Measurements from ENCODE around the gene DARS2. TPM values are rescaled to one million over a fixed set of nuclear protein-coding genes. Genes with fewer than 3 reads are reported as not detected.

Gene DARS2
- total RNA-seq, 1 experiment from 2014 or later, result 35.0 TPM

GRCh38 chr1:173900992-173901391, 76.5 kb downstream of the DARS2 start:
- H4K20me1 ChIP-seq (ENCODE audit: control insufficient read depth, insufficient read depth, insufficient read length), result no peaks in the 10 kb centered on the region
- TF ChIP-seq CTCF (conservative IDR thresholded peaks at IDR 0.05), result no peak
- H3K27ac Mint-ChIP-seq, result no peak overlapping the region
- H3K9me3 ChIP-seq (ENCODE audit: control insufficient read depth, low read depth, low read length), result no peaks in the 10 kb centered on the region
- no peaks in the 10 kb centered on the region for H3K23me2 ChIP-seq (ENCODE audit: insufficient read length, low read depth, low read length, poor library complexity, severe bottlenecking)
- no peaks in the 10 kb centered on the region for H3K27me3 Mint-ChIP-seq (ENCODE audit: low read depth)
- no peaks in the 10 kb centered on the region for H3K9me3 Mint-ChIP-seq
- no peak overlapping the region for H3K23ac ChIP-seq (ENCODE audit: insufficient read length, low read depth, low read length)
- H2BK15ac ChIP-seq (ENCODE audit: low read depth, low read length), result no peak overlapping the region
- H3K4ac ChIP-seq (ENCODE audit: low read depth, low read length), result no peak overlapping the region
- no peak overlapping the region for H2AK5ac ChIP-seq (ENCODE audit: insufficient read length, low read length)
- H4K91ac ChIP-seq (ENCODE audit: insufficient read length, low read depth, low read length), result no peak overlapping the region
- no peak overlapping the region for H2BK5ac ChIP-seq (ENCODE audit: insufficient read length, low read length)
- H3T11ph ChIP-seq (ENCODE audit: low read length), result no peak overlapping the region
- DNase-seq, result no peak
- no peak overlapping the region for H3K56ac ChIP-seq (ENCODE audit: insufficient read length, low read depth, low read length)
- H3K27me3 ChIP-seq (ENCODE audit: insufficient read depth, low read length), result no peaks in the 10 kb centered on the region
- H3K4me2 ChIP-seq (ENCODE audit: insufficient read depth, insufficient read length, low read length), result no peak overlapping the region
- H3K36me3 Mint-ChIP-seq (ENCODE audit: insufficient read depth in 1 of 3, low read depth in 3 of 3), result peaks cover 0 to 4% (median 2%) of the 10 kb centered on the region in 3 experiments; a peak in 3 of 7 replicates
- H3K18ac ChIP-seq (ENCODE audit: insufficient read length, low read depth, low read length), result no peak overlapping the region
- no peak overlapping the region for H4K8ac ChIP-seq (replicated peaks; ENCODE audit: insufficient read length, low read depth, low read length)
- no peak overlapping the region for H2BK120ac ChIP-seq (ENCODE audit: low read depth, low read length, poor library complexity, severe bottlenecking)
- no peak overlapping the region for H4K5ac ChIP-seq (ENCODE audit: insufficient read length, low read depth, low read length)
- H2AFZ ChIP-seq (ENCODE audit: low read length), result no peak overlapping the region
- peaks cover 19 to 37% of the 10 kb centered on the region in 2 experiments for H3K4me1 Mint-ChIP-seq
- H3K79me2 ChIP-seq (ENCODE audit: insufficient read depth, low read length), result no peaks in the 10 kb centered on the region
- no peak overlapping the region for H2BK20ac ChIP-seq (ENCODE audit: low read depth, low read length, poor library complexity, severe bottlenecking)
- no peak overlapping the region for H3K9ac ChIP-seq (ENCODE audit: extremely low read depth, insufficient read length, low read length)
- no peak overlapping the region for H3K4me3 Mint-ChIP-seq
- H3K27ac ChIP-seq (ENCODE audit: insufficient read length, low read depth, low read length), result no peak overlapping the region
- no peaks in the 10 kb centered on the region for H3K79me1 ChIP-seq (ENCODE audit: insufficient read depth, low read depth, low read length, poor library complexity, severe bottlenecking)
- H2BK12ac ChIP-seq (ENCODE audit: insufficient read length, low read depth, low read length), result no peak overlapping the region
- H3K4me1 ChIP-seq (ENCODE audit: insufficient read depth, low read length), result peaks cover 4% of the 10 kb centered on the region; the same call in 1 of the 2 replicates
- H3K14ac ChIP-seq (ENCODE audit: insufficient read depth, low read length), result no peak overlapping the region
- 100% methylated on average over 1 of the region's 3 CpGs for WGBS (ENCODE audit: extremely low coverage, insufficient read length, low lambda C conversion rate)
